Activated CD4-positive, CD25-positive, alpha-beta regulatory T cell (primary cell): ENCODE data around the gene CLN5.
A peak's percentile ranks its signal among the peaks of the same experiment; 100 is the strongest.
"Not testable (repeated sequence)": the region's sequence is repeated elsewhere in the genome, so short reads cannot be mapped to it uniquely, and the experiment has no call there.

ENCODE experiments used
- DNase-seq, 4 experiments: peaks; one replicate each; lab custom pipeline; 2025; lab: John Stamatoyannopoulos, UW

Gene CLN5

GRCh38 chr13:76991796-76992547, at the start of gene CLN5:
CLN5 (plus strand) TSS chr13:76992081; CDS start chr13:76992099, 18 bp downstream.
- peak; percentile 79 to 95 (median 91) for DNase-seq

- DNase-seq = no peak
Observed at GRCh38 chr13:76942363-76942762, 49.5 kb upstream of the CLN5 start.

- no peak for DNase-seq
Observed at GRCh38 chr13:76943646-76944045, 48.2 kb upstream of the CLN5 start.

- no peak for DNase-seq
Observed at GRCh38 chr13:76944456-76944855, 47.4 kb upstream of the CLN5 start.

- no peak for DNase-seq
Observed at GRCh38 chr13:76948149-76948548, 43.7 kb upstream of the CLN5 start, which contains the start of gene ACOD1. ACOD1 (plus strand) TSS chr13:76948511; CDS start chr13:76948559, 48 bp downstream.

- no peak for DNase-seq
Observed at GRCh38 chr13:76950101-76950500, 41.8 kb upstream of the CLN5 start.

GRCh38 chr13:76953968-76954367, 37.9 kb upstream of the CLN5 start:
- no peak for DNase-seq

- DNase-seq = no peak
Observed at GRCh38 chr13:76954538-76954937, 37.3 kb upstream of the CLN5 start.

- DNase-seq = no peak
Observed at GRCh38 chr13:76955193-76955592, 36.7 kb upstream of the CLN5 start.

GRCh38 chr13:76955661-76956060, 36.2 kb upstream of the CLN5 start:
- DNase-seq = no peak

GRCh38 chr13:76958841-76959432, 32.9 kb upstream of the CLN5 start:
- DNase-seq = no peak

GRCh38 chr13:76959734-76960133, 32.1 kb upstream of the CLN5 start:
- DNase-seq = not testable (repeated sequence)

GRCh38 chr13:76965759-76966421, 26.0 kb upstream of the CLN5 start:
- no peak for DNase-seq

- no peak for DNase-seq
Observed at GRCh38 chr13:76967031-76967430, 24.9 kb upstream of the CLN5 start.

- no peak for DNase-seq
Observed at GRCh38 chr13:76968041-76968440, 23.8 kb upstream of the CLN5 start.

GRCh38 chr13:76969488-76970365, 22.2 kb upstream of the CLN5 start:
- no peak for DNase-seq

- no peak for DNase-seq
Observed at GRCh38 chr13:76971215-76971614, 20.7 kb upstream of the CLN5 start.

- no peak for DNase-seq
Observed at GRCh38 chr13:76971851-76972829, 19.7 kb upstream of the CLN5 start.

- no peak for DNase-seq
Observed at GRCh38 chr13:76973920-76974617, 17.8 kb upstream of the CLN5 start.

- DNase-seq = no peak
Observed at GRCh38 chr13:76974618-76974975, 17.3 kb upstream of the CLN5 start.
